GM12872 (cell line): ENCODE data around the gene BGN.

Experiments
- TF ChIP-seq, protein P1 (sequence below): IDR thresholded peaks from 3 replicates; pipeline ENCODE4 v1.5.1; 2011; ENCODE audit warnings: low read depth, mild to moderate bottlenecking, low read length, moderate library complexity; ENCODE audit not compliant: insufficient read depth

BGN gene

DNA sequence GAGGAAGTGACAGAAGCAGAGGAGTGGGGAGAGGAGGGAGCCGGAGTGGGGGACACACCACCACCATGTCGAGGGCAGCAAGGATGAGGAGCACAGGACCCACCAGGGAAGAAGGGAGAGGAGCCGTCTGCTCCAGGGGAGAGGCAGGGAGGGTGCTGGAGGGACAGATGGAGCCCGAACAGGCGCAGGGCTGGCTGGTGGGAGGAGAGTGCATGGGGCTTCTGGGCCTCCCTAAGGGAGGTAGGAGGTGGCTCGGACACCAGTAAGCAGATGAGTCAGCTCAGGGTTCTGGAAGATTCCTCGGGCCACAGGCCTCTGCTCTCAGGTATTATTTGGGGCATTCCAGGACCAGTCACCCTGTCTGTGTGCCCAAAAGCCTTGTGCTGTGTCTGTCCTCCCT, 52.4 kb downstream of the BGN start:
- TF ChIP-seq, protein P1, sequence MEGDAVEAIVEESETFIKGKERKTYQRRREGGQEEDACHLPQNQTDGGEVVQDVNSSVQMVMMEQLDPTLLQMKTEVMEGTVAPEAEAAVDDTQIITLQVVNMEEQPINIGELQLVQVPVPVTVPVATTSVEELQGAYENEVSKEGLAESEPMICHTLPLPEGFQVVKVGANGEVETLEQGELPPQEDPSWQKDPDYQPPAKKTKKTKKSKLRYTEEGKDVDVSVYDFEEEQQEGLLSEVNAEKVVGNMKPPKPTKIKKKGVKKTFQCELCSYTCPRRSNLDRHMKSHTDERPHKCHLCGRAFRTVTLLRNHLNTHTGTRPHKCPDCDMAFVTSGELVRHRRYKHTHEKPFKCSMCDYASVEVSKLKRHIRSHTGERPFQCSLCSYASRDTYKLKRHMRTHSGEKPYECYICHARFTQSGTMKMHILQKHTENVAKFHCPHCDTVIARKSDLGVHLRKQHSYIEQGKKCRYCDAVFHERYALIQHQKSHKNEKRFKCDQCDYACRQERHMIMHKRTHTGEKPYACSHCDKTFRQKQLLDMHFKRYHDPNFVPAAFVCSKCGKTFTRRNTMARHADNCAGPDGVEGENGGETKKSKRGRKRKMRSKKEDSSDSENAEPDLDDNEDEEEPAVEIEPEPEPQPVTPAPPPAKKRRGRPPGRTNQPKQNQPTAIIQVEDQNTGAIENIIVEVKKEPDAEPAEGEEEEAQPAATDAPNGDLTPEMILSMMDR, result no peak

DNA sequence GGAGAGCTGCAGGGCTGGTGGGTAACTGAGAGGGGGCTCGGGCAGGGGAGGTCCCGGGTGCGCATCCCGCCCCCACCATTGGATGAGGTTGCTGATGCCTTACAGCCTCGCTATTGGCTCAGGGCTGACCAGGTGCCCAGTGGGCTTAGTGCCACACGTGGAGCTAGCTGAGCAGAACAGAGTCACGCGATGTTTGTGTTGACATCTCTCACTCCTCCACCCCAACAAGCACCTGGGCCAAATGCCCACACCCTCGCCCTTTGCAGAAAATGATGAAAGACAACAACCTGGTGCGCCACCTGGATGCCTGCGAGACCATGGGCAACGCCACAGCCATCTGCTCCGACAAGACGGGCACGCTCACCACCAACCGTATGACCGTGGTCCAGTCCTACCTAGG, 54.5 kb downstream of the BGN start:
- TF ChIP-seq, protein P1, result no peak

- TF ChIP-seq, protein P1, result no peak
These were observed 55.0 kb downstream of the BGN start for GRCh38 chrX:153549807-153550206.

DNA sequence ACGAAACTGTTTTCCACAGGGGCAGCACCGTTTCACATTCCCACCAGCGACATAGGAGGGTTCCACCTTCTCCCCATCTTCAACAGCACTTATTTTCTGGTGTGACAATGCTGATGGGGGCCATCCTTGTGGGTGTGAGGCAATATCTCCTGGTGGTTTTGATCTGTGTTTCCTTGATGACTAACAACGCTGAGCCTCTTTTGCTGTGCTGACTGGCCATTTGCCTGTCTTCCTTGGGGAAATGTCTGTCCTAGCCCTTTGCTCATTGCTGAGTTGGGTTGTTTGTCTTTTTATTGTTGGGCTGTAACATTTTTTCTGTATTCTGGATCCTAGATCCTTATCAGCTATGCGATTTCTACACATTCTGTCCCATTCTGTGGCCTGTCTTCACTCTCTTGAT, 56.4 kb downstream of the BGN start:
- TF ChIP-seq, protein P1, result no peak

- TF ChIP-seq, protein P1, result peak; percentile 76
These were observed 59.9 kb downstream of the BGN start for GRCh38 chrX:153554519-153555167.

- TF ChIP-seq, protein P1, result no peak
These were observed 62.0 kb downstream of the BGN start for GRCh38 chrX:153556767-153557166.

DNA sequence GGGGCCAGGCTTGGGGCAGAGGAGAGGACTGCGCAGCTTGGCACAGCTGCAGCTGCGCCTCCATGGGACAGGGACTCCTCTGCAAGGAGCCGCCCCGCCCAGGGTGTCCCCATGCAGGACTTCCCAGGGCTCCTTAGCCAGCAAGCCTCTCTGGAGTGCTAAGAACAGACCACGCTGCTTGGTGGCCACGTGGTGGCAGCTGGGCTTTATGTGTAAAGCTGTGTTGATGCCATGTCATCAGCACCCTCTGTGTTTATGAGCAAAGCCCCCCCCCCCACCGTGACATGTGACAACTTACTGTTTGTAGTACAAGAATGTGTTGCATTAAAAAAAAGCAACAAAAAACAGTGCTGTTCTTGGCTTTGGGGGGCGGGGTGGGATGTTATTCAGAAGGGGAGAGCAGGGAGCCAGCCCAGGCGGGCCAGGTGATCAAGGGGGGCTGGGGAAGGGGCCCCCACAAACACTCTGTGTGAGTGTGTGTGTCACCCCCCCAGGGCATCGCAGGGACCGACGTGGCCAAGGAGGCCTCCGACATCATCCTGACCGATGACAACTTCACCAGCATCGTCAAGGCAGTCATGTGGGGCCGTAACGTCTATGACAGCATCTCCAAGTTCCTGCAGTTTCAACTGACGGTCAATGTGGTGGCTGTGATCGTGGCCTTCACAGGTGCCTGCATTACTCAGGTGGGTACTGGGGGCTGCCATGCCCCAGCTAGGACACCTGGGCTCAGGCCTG, 63.0 kb downstream of the BGN start:
- TF ChIP-seq, protein P1, result no peak
